ENCODE measurements around the gene FERMT3. TPM values are rescaled to one million over a fixed set of nuclear protein-coding genes. Genes with fewer than 3 reads are reported as not detected.

The FERMT3 gene
- total RNA-seq, 1 experiment from 2014 or later, result 72.7 TPM

DNA sequence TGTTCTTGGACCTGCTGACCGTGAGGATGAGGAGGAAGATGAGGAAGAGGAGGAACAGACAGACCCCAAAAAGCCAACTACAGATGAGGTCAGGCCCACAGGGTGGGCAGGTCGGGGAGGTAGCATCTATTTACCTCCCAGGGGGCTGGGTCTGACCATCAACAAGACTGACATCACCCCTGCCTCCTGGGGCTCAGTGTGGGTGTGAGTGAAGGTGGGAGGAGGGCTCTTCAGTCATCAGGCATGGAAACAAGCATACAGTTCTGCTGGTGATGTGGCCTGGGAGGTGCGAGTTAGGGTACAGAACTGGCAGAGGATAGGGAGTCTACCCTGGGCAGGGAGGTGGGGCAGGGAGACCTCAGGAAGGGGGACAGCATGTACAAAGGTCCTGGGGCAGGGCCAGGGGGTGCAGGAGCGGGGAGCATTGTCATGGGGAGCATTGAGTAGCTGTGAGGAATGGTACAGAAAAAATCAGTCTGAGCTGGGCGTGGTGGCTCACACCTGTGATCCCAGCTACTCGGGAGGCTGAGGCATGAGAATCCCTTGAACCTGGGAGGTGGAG is 53.7 kb downstream of the FERMT3 start:
- H3K9me2 ChIP-seq (replicated peaks; ENCODE audit: insufficient read depth, low read length), result no peaks in the 10 kb centered on the region
- no peaks in the 10 kb centered on the region for H4K20me1 ChIP-seq (ENCODE audit: insufficient read depth, low read depth, low read length)
- no peak overlapping the region for H3K4me2 ChIP-seq (ENCODE audit: low read depth, low read length, poor library complexity, severe bottlenecking)
- H3K9me3 ChIP-seq (ENCODE audit: low read length), result no peaks in the 10 kb centered on the region
- no peaks in the 10 kb centered on the region for H3K27me3 ChIP-seq (ENCODE audit: low read length)
- no peaks in the 10 kb centered on the region for H3K36me3 ChIP-seq (ENCODE audit: insufficient read depth, low read length)
- DNase-seq, result no peak
- no peak overlapping the region for H3K9ac ChIP-seq (ENCODE audit: low read length)
- peaks cover 3% of the 10 kb centered on the region for H3K4me1 ChIP-seq (ENCODE audit: low read length)
- no peaks in the 10 kb centered on the region for H3K79me2 ChIP-seq (ENCODE audit: low read length)
- H3K27ac ChIP-seq (ENCODE audit: low read length), result no peak overlapping the region
- no peak overlapping the region for H3K4me3 ChIP-seq (ENCODE audit: low read length)
- H2AFZ ChIP-seq (ENCODE audit: low read length), result no peak overlapping the region

DNA sequence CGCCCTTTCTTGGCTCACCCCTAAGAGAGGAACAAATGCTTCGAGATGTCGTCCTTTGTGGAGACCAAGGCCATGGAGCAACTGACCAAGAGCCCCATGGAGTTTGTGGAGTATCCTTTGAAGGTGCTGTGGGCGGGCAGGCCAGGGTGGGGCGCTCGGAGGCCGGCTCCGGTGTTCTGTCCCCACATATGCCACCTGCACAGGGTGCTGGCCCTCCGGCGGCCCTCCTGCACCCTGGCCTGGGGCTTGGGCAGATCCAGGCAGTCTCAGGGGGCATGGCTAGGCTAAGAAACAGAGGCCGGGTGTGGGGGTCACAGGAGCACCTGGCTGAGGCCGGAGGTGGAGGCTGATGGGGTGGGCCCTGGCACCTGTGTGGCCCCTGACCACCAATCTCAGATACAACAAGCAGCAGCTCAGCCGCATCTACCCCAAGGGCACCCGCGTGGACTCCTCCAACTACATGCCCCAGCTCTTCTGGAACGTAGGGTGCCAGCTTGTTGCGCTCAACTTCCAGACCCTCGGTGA is 55.1 kb downstream of the FERMT3 start:
- H3K9me3 ChIP-seq (ENCODE audit: low read length), result no peaks in the 10 kb centered on the region
- no peak for DNase-seq
- no peaks in the 10 kb centered on the region for H3K9me2 ChIP-seq (replicated peaks; ENCODE audit: insufficient read depth, low read length)
- no peak overlapping the region for H3K27ac ChIP-seq (ENCODE audit: low read length)
- H2AFZ ChIP-seq (ENCODE audit: low read length), result no peak overlapping the region
- H3K79me2 ChIP-seq (ENCODE audit: low read length), result no peaks in the 10 kb centered on the region
- H4K20me1 ChIP-seq (ENCODE audit: insufficient read depth, low read depth, low read length), result no peaks in the 10 kb centered on the region
- H3K4me3 ChIP-seq (ENCODE audit: low read length), result no peak overlapping the region
- H3K9ac ChIP-seq (ENCODE audit: low read length), result no peak overlapping the region
- H3K4me1 ChIP-seq (ENCODE audit: low read length), result peaks cover 9% of the 10 kb centered on the region
- no peaks in the 10 kb centered on the region for H3K36me3 ChIP-seq (ENCODE audit: insufficient read depth, low read length)
- H3K4me2 ChIP-seq (ENCODE audit: low read depth, low read length, poor library complexity, severe bottlenecking), result no peak overlapping the region
- H3K27me3 ChIP-seq (ENCODE audit: low read length), result no peaks in the 10 kb centered on the region

DNA sequence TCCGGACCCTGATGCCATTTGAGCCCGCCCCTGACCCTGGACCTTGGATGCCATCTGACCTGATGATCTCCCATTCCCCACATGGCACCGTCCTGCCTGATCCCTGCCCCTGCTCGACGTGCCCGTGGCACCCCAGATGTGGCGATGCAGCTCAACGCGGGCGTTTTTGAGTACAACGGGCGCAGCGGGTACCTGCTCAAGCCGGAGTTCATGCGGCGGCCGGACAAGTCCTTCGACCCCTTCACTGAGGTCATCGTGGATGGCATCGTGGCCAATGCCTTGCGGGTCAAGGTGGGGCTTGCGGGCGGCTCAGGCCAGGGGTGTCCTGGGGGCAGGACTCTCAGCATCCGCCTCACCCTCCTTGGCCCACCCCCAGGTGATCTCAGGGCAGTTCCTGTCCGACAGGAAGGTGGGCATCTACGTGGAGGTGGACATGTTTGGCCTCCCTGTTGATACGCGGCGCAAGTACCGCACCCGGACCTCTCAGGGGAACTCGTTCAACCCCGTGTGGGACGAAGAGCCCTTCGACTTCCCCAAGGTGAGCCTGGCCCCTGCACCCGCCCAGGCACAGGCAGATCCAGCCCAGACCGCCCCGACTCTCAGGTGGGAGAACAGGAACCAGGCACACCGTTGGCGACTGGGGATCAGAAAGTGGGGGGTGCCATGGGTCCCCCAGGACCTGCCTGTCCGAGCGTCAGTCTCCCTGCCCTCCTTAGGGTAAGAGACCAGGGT is 55.9 kb downstream of the FERMT3 start:
- Histone ChIP-seq H3K4me3 (ENCODE audit: low read length) (no peak overlapping the region), H3K9me3 (ENCODE audit: low read length) (no peaks in the 10 kb centered on the region), H4K20me1 (ENCODE audit: insufficient read depth, low read depth, low read length) (no peaks in the 10 kb centered on the region), H3K4me2 (ENCODE audit: low read depth, low read length, poor library complexity, severe bottlenecking) (no peak overlapping the region), H3K79me2 (ENCODE audit: low read length) (no peaks in the 10 kb centered on the region), H3K9me2 (replicated peaks; ENCODE audit: insufficient read depth, low read length) (no peaks in the 10 kb centered on the region), H3K4me1 (ENCODE audit: low read length) (peaks cover 9% of the 10 kb centered on the region), H3K27ac (ENCODE audit: low read length) (no peak overlapping the region), H3K9ac (ENCODE audit: low read length) (no peak overlapping the region), H3K36me3 (ENCODE audit: insufficient read depth, low read length) (no peaks in the 10 kb centered on the region), H2AFZ (ENCODE audit: low read length) (no peak overlapping the region), H3K27me3 (ENCODE audit: low read length) (no peaks in the 10 kb centered on the region)
- no peak for DNase-seq

DNA sequence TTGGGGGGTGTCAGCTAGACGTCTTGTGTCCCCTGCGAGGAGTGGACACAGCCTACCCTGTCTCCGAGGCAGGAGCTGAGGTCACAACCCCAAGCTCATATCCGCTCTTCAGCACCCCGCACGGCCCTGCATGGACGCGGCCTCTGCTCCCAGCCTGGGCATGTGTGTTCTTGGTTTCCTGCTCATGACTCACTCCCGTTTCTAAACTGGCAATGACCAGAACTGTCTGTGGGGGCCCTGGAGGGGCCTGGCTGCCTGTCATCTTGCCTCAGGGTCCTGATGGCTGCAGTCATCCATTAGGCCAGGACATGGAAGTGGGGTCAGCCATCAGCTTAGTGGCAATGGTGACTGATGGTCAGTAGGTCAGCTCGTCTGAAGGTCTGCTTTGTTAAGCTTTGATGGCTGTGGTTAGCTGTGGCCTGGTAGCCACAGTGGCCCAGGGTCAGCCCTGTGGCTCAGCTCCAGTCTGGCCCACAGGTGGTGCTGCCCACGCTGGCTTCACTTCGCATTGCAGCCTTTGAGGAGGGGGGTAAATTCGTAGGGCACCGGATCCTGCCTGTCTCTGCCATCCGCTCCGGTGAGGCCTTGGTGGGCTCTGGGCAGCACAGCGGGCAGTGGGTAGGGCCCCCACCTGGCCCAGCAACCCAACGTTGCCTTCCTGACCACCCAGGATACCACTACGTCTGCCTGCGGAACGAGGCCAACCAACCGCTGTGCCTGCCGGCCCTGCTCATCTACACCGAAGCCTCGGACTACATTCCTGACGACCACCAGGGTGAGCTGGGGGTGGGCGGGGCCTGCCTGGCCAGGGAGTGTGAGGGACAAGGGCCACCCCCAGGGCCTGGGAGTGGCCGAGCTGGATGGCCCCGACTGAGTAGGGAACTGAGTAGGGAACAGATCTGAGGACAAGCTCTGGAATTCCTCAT is 56.8 kb downstream of the FERMT3 start:
- H3K27me3 ChIP-seq (ENCODE audit: low read length), result no peaks in the 10 kb centered on the region
- no peaks in the 10 kb centered on the region for H3K79me2 ChIP-seq (ENCODE audit: low read length)
- no peaks in the 10 kb centered on the region for H3K36me3 ChIP-seq (ENCODE audit: insufficient read depth, low read length)
- no peak overlapping the region for H3K27ac ChIP-seq (ENCODE audit: low read length)
- H3K9me2 ChIP-seq (replicated peaks; ENCODE audit: insufficient read depth, low read length), result no peaks in the 10 kb centered on the region
- no peak overlapping the region for H3K4me3 ChIP-seq (ENCODE audit: low read length)
- no peaks in the 10 kb centered on the region for H3K9me3 ChIP-seq (ENCODE audit: low read length)
- H3K4me2 ChIP-seq (ENCODE audit: low read depth, low read length, poor library complexity, severe bottlenecking), result no peak overlapping the region
- no peak for DNase-seq
- H2AFZ ChIP-seq (ENCODE audit: low read length), result no peak overlapping the region
- no peaks in the 10 kb centered on the region for H4K20me1 ChIP-seq (ENCODE audit: insufficient read depth, low read depth, low read length)
- H3K4me1 ChIP-seq (ENCODE audit: low read length), result peaks cover 12% of the 10 kb centered on the region
- H3K9ac ChIP-seq (ENCODE audit: low read length), result no peak overlapping the region

DNA sequence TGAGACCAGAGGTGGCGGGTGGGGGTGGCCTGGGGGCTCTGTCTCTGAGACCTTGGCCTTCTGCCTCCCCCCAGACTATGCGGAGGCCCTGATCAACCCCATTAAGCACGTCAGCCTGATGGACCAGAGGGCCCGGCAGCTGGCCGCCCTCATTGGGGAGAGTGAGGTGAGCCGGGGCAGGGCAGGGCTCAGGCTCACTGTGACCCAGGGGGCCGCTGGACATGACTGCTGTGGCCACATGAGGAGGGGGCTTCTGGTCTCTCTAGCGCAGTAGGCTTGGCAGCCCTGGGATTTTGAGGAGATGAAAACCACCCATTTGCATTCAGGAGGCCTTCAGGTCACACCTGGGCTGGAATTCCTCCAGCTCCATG is 57.4 kb downstream of the FERMT3 start:
- Histone ChIP-seq H4K20me1 (ENCODE audit: insufficient read depth, low read depth, low read length) (no peaks in the 10 kb centered on the region), H3K4me2 (ENCODE audit: low read depth, low read length, poor library complexity, severe bottlenecking) (no peak overlapping the region), H3K9me2 (replicated peaks; ENCODE audit: insufficient read depth, low read length) (no peaks in the 10 kb centered on the region), H3K36me3 (ENCODE audit: insufficient read depth, low read length) (no peaks in the 10 kb centered on the region), H2AFZ (ENCODE audit: low read length) (no peak overlapping the region), H3K4me1 (ENCODE audit: low read length) (peaks cover 19% of the 10 kb centered on the region), H3K9ac (ENCODE audit: low read length) (no peak overlapping the region), H3K27me3 (ENCODE audit: low read length) (no peaks in the 10 kb centered on the region), H3K4me3 (ENCODE audit: low read length) (no peak overlapping the region), H3K9me3 (ENCODE audit: low read length) (no peaks in the 10 kb centered on the region), H3K27ac (ENCODE audit: low read length) (no peak overlapping the region), H3K79me2 (ENCODE audit: low read length) (peaks cover 6% of the 10 kb centered on the region)
- DNase-seq, result no peak

DNA sequence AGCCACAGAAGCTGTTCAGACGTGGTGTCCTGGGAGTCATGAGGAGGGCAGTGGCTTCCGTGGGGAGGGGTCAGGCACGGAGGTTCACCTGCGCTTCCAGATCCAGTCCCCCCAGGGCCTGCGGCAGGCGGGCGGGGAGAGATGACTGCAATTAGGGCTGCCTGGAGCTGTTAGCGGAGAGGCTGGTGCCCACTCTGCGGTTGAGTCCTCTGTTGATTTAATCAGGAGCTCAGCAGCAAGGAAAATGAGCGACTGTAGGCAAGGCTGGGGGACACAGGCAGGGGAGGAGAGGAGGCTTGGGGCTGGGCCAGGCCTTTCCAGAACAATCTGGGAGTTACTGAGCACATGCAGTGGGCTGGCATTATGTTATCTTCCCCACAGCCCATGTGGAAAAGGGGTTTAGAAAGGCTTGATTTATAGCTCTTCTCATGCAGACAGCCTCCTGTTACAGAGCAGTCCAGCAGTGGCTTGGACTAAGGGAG is 57.9 kb downstream of the FERMT3 start:
- H3K4me3 ChIP-seq (ENCODE audit: low read length), result no peak overlapping the region
- no peaks in the 10 kb centered on the region for H3K36me3 ChIP-seq (ENCODE audit: insufficient read depth, low read length)
- H2AFZ ChIP-seq (ENCODE audit: low read length), result no peak overlapping the region
- no peaks in the 10 kb centered on the region for H3K9me2 ChIP-seq (replicated peaks; ENCODE audit: insufficient read depth, low read length)
- peaks cover 21% of the 10 kb centered on the region for H3K4me1 ChIP-seq (ENCODE audit: low read length)
- DNase-seq, result no peak
- H3K27me3 ChIP-seq (ENCODE audit: low read length), result no peaks in the 10 kb centered on the region
- H3K9me3 ChIP-seq (ENCODE audit: low read length), result no peaks in the 10 kb centered on the region
- no peak overlapping the region for H3K4me2 ChIP-seq (ENCODE audit: low read depth, low read length, poor library complexity, severe bottlenecking)
- H3K27ac ChIP-seq (ENCODE audit: low read length), result no peak overlapping the region
- H3K79me2 ChIP-seq (ENCODE audit: low read length), result peaks cover 6% of the 10 kb centered on the region
- H4K20me1 ChIP-seq (ENCODE audit: insufficient read depth, low read depth, low read length), result no peaks in the 10 kb centered on the region
- H3K9ac ChIP-seq (ENCODE audit: low read length), result no peak overlapping the region

DNA sequence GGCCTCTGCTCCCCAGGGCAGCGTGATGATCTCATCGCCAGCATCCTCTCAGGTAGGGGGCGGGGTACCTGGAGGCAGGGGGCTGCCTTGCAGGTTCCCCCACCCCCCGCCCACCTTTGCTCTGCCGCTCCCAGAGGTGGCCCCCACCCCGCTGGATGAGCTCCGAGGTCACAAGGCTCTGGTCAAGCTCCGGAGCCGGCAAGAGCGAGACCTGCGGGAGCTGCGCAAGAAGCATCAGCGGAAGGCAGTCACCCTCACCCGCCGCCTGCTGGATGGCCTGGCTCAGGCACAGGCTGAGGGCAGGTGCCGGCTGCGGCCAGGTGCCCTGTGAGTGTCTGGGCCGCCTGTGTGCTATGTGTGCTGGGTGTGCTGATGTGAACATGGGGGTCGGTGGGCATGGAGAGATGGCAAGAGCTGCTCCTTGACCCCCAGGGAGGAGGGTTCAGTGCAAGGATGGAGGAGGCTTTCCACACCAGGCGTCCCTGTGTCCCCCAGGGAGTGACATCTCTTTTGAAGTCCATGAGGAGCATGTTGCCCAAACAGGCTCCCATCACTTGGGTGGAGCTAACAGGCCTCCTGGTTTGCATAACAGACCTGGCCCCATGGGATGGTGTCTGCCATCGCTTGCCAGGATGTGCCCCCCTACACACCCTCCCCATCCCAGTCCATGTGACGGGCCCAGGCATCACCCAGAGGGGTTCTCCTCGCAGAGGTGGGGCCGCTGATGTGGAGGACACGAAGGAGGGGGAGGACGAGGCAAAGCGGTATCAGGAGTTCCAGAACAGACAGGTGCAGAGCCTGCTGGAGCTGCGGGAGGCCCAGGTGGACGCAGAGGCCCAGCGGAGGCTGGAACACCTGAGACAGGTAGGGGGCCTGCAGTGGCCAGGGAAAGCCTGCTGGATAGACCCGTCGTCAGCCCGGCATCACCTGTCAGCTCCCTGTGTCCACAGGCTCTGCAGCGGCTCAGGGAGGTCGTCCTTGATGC is 58.9 kb downstream of the FERMT3 start:
- DNase-seq, result peak; percentile 64
- 0 out of 2 replicates have a peak overlapping the region, but pooled peaks have one; percentile 10 for H3K9ac ChIP-seq (ENCODE audit: low read length)
- H3K4me1 ChIP-seq (ENCODE audit: low read length), result peaks cover 21% of the 10 kb centered on the region
- no peak overlapping the region for H2AFZ ChIP-seq (ENCODE audit: low read length)
- no peak overlapping the region for H3K4me2 ChIP-seq (ENCODE audit: low read depth, low read length, poor library complexity, severe bottlenecking)
- H3K9me2 ChIP-seq (replicated peaks; ENCODE audit: insufficient read depth, low read length), result no peaks in the 10 kb centered on the region
- H3K9me3 ChIP-seq (ENCODE audit: low read length), result no peaks in the 10 kb centered on the region
- peaks cover 6% of the 10 kb centered on the region for H3K79me2 ChIP-seq (ENCODE audit: low read length)
- H3K27ac ChIP-seq (ENCODE audit: low read length), result no peak overlapping the region
- no peaks in the 10 kb centered on the region for H3K27me3 ChIP-seq (ENCODE audit: low read length)
- H4K20me1 ChIP-seq (ENCODE audit: insufficient read depth, low read depth, low read length), result no peaks in the 10 kb centered on the region
- no peak overlapping the region for H3K4me3 ChIP-seq (ENCODE audit: low read length)
- H3K36me3 ChIP-seq (ENCODE audit: insufficient read depth, low read length), result no peaks in the 10 kb centered on the region

Data from Karpas-422 (cell line).